Neural progenitor cell (in vitro differentiated cells): ENCODE results near the gene IL1RAP.

Source experiments
- CTCF ChIP-seq: fragments of 200-600 bp; sonication (generic); IDR thresholded peaks from 2 replicates; pipeline ENCODE4 v1.5.1; 2017; ENCODE audit warnings: antibody characterized with exemption, mild to moderate bottlenecking
- EZH2 ChIP-seq: fragments of 200-600 bp; sonication (generic); IDR thresholded peaks from 2 replicates; pipeline ENCODE4 v1.6.1; 2017; ENCODE audit warnings: antibody characterized with exemption, mild to moderate bottlenecking, moderate library complexity
- EZH2phosphoT487 ChIP-seq: fragments of 200-600 bp; sonication (generic); IDR thresholded peaks from 2 replicates; pipeline ENCODE4 v1.6.1; 2017; ENCODE audit warnings: antibody characterized with exemption

GRCh38 chr3:190513409-190514370 is at the start of gene IL1RAP:
- peak; percentile 21 for TF ChIP-seq EZH2
- TF ChIP-seq CTCF, result peak; percentile 75
- no peak for TF ChIP-seq EZH2phosphoT487
